Umbilical cord (tissue), 2 donors: ENCODE measurements around the gene PRMT7. TPM values are rescaled to one million over a fixed set of nuclear protein-coding genes. Genes with fewer than 3 reads are reported as not detected.

ENCODE experiments used
- DNase-seq: peaks from one replicate; pipeline ENCODE4 v3.0.0-alpha.2; 2015; ENCODE audit warnings: low spot score
- total RNA-seq: library from RNA; depleted of rRNA; stranded (reverse); fragments of >200 nt; gene quantifications from one replicate; pipeline ENCODE4 v1.2.3, GENCODE V29; 2014; ENCODE audit warnings: low replicate concordance; ENCODE audit not compliant: insufficient read depth

Gene PRMT7
- total RNA-seq, 1 donor from 2014 or later: 92.2 TPM

DNA sequence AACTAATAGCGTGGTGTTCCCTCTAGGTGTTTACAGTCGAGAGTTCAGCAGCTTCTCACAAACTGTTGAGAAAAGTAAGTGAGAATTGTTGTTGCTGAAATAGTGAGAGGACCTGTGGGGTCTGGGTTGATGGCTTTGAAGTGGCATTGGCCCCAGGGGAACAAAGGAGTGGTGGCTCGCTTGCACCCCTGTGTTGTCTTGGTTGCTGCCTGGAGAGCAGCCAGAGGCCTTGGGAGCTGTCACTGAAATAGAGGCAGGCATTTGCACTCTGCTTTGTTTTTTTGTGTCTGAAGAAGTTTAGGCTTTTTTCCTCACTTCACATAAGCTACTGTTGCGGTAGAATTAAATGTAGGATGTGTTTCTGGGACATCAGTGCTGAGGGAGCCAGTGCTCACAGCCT, 36.8 kb downstream of the PRMT7 start:
- DNase-seq: no peak

DNA sequence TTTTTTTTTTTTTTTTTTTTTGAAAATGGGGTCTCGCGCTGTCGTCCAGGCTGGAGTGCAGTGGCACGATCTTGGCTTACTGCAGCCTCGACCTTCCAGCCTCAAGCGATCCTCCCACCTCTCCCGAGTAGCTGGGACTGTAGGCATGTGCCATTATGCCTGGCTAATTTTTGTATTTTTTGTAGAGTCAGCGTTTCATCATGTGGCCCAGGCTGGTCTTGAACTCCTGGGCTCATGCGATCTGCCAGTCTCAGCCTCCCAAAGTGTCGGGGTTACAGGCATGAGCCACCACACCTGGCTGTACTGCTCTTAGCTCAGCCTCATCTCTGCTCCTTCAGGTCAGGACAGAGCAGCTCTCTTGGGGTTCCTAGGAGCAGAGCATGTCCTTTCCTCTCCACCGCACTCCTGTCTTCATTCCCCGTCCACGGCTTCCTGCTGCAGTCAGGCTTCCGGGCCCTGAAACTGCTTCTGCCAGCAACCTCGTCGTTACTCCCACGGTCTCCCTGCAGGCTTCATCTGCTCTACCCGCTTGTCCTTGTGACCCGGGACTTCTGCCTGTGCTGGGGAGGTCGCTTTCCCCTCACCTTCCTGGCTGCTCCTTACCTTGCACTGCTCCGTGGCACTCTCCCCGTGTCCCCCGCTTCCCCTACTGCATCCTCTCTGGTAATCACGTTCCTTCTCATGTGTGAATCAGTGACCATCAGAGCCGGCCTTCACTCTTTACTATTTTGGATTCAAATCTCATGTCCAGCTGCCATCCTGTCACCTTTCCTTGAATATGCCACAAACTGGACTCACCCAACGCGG, 38.0 kb downstream of the PRMT7 start:
- DNase-seq: no peak

DNA sequence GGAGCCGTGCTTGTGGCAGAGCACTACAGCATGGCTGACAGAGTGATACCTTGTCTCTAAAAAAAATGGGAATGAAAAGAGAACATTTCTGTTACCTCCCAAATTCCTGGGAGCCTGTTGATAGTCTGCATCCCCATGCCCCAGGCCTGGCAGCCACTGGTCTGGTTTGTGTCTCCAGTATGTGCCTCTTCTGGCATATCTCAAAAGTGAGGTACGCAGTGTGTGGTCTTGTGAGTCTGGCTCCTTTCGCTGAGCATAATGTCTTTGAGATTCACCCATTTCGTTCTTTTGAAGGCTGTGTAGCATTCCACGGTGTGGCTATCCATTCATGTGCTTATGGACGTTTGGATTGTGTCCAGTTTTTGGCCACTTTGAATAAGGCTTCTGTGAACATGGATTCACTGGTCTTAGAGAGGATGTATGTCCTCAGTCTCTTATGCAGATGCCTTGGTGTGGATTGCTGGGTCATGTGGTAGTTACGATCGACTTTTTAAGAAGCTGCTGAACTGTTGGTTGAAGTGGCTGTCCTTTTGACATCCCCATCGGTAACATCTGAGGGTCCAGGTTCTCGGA, 39.1 kb downstream of the PRMT7 start:
- DNase-seq: no peak

DNA sequence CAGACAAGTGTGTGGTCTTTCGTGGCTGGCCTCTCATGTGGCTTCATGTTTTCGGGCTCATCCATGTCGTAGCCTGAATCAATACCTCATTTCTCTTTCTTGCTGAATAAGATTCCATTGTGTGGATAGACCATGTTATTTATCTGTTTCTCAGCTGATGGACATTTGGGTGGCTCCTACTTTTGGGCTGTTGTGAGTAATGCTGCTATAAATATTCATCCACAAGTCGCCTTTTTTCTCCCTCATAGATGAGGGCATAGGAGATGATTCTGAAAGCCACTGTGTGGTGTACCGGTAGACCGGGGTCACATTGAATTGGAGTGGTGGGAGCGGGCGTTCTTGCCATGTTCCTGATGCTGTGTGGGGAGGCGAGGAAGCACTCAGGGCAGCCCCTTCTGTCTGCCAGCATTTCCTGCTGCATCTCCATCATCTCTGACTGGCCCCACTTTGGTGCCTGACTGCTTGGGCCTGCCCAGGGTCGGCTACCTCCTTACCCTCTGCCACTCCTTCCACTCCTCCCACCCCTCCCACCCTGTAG, 40.1 kb downstream of the PRMT7 start:
- no peak for DNase-seq

DNA sequence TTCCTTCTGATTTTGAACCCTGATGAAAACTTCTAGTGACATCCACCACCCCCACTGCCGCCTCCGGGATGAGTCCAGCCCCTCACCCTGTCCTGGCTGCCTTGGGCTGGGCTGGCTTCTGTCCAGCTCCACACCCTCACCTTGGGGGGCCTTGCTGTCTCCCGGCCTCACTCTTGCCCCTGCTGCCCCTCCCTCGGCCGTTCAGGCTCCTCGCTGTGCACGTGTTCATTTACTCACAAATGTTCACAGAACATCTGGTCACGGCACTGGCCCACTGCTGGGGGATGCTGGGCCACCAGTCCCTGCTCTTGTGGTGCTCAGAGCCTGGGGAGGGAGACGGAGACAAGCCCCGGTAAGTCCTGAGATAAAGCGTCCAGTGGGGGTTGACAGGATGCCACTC, 40.6 kb downstream of the PRMT7 start:
- no peak for DNase-seq

DNA sequence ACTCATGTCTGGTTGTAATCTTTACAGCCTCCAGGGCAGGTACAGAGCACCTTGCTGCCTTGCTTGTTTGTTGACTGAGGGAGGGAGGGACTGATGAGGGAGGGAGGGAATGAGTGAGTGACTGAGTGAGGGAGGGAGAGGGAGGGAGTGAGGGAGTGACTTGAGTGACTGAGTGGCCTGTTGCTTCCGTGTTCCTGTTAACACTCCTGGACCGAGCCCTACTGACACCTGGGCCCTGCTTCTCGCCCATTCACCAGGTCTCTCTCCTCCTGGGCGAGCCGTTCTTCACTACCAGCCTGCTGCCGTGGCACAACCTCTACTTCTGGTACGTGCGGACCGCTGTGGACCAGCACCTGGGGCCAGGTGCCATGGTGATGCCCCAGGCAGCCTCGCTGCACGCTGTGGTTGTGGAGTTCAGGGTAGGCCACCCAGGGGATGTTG, 41.2 kb downstream of the PRMT7 start:
- no peak for DNase-seq

DNA sequence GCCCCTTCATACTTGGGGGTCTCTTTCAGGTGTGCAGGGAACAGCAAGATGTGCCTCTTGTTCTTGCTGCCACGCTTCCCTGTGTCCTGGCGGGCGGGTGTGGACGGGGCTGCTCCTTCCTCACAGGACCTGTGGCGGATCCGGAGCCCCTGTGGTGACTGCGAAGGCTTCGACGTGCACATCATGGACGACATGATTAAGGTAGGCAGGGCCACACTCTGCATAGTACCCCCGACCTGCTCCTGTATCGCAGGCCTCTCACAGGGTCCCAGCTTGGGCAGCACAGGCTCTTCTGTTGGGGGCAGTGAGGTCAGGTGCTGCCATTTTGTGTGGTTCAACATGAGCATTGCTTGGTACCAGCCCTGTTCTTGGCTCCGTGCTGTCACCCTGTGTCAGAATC, 42.5 kb downstream of the PRMT7 start:
- DNase-seq: no peak

DNA sequence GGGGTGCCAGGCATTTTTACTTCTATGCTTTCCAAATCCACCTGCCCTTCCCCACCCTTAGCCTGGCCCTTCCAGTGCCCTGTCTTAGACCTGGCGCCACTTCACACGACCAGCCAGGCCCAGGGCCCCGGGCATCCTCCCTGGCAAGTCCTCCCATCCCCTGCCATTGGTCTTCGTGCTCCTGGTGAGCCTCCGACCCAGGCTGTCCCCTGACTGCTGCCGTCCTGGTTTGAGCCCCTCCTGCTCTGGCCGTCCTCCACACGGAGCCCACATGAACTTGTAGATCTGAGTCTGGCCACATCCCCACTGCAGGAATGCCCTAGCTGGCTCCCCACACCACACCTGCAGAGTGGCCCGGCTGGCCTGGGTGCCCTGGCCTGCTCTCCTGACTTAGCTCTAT, 44.0 kb downstream of the PRMT7 start:
- no peak for DNase-seq

DNA sequence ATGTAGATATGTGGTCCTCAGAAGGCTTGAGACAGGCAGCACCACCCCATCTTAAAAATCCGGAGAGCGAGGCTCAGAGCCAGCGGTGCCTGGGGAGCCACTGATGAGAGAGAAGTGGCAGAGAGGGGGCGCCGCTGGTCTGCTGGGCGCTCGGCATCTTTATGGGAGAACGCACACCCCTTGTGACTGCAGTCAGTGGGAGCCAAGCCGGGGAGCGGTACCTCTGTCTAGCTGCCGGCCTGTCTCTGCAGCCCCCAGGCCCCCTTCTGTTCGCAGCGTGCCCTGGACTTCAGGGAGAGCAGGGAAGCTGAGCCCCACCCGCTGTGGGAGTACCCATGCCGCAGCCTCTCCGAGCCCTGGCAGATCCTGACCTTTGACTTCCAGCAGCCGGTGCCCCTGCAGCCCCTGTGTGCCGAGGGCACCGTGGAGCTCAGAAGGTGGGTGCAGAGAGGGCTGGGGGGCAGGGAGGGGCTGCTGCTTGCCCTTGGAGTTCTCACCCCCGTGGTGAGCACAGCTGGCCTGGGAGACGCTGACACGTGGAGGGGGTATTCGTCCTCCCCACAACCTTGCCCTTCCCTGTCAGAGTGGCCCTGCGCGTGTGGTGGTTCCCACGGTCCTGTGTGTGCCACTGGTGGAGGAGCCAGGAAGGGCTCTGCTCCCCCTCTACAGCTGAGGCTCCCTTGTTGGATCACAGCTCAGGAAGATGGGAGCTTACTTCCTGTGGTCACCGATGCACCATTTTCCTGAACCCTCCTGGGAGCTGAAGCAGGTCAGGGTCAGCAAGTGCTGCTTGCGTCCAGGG, 44.8 kb downstream of the PRMT7 start:
- DNase-seq: no peak

DNA sequence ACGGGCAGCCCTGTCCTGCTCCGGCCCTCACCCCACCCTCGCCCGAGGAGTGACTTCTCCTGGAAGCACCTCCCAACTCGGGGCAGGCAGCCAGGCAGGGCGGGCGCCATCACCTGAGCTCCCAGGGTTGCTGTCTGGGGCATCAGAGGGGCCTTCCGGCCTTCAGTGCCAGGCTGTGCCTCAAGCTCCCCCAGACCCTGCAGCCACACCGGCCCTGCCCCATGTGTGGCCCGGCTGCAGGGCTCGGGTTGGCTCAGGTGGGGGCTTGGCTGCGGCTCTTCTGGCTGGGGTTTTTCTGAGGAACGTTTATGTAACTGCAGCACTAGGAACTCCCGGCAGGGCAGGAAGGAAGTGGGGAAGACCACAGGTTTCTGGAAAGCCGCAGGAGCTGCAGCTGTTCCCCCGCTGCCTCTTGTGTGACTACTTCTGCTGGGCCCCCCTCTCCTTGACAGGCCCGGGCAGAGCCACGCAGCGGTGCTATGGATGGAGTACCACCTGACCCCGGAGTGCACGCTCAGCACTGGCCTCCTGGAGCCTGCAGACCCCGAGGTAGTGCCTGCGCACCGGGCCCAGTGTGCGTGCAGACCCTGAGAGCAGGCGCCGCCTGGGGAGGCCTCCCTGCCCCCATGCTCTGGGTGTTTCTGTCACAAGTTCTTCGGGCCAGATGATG, 45.6 kb downstream of the PRMT7 start:
- DNase-seq: no peak

DNA sequence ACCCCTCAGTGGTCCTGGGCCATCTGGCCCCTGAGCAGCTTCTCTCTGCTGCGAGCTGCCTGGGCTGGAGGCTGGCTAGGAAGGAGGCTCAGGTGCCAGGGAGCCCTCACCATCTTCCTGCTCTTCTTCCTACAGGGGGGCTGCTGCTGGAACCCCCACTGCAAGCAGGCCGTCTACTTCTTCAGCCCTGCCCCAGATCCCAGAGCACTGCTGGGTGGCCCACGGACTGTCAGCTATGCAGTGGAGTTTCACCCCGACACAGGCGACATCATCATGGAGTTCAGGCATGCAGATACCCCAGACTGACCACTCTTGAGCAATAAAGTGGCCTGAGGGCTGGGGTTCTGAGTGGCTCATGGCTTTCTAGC, 46.1 kb downstream of the PRMT7 start:
- no peak for DNase-seq

DNA sequence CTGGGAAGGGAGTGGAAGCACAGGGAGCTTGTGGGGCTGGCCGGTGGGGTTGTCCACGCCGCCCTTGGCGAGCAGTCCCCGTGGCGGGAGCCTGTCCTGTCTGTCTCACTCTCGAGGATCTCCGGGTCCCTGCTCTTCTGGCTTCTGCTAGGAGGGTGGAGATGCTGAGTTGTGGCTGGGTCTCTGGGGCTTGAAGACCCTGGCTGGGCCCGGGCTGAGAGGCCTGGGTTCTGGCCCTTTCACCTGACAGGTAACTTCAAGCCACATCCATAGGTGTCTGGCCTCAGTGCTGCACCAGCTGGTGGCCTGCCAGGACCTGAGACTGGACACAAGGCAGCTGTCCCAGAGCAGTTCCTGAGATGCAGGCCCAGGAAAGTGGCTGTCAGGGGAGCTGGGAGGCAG, 46.7 kb downstream of the PRMT7 start:
- DNase-seq: no peak

DNA sequence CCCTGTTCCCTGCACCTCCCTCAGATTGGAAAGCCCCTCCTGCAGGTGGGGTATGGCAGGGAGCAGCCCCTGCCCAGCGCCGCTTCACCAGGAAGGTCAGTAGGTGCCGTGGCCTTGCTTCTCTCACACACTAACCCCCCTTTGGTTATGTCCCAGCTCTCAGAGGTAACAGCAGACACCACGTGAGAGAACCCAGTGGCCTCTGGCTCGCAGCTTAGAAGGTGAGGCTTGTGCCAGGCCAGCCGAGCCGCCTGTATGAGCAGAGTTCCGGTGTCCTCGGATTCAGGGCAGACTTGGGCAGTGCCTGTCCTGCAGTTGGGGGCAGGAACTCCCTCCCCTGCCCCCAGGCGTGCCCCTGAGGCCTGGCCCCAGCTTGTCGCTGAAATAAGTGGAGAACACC, 47.1 kb downstream of the PRMT7 start:
- no peak for DNase-seq

DNA sequence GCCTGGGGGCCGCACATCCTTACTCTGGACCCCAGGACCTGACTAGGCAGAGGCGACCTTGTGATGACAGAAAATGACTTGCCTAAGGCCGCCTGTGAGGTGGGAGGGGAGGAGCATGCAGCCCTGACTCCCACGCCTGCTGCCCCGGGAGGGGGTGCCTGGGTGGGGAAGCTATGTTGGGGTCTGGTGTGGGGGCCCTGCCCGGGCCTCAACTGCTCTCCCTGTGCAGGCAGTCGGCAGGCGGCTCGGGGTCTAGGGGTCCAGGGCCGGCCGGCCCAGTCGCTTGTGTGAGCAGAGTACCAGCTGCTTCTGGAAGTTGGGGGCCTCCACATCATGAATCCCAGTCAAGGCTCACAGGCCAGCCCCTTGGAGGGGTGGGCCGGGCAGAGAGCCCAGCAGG, 48.1 kb downstream of the PRMT7 start:
- DNase-seq: no peak

DNA sequence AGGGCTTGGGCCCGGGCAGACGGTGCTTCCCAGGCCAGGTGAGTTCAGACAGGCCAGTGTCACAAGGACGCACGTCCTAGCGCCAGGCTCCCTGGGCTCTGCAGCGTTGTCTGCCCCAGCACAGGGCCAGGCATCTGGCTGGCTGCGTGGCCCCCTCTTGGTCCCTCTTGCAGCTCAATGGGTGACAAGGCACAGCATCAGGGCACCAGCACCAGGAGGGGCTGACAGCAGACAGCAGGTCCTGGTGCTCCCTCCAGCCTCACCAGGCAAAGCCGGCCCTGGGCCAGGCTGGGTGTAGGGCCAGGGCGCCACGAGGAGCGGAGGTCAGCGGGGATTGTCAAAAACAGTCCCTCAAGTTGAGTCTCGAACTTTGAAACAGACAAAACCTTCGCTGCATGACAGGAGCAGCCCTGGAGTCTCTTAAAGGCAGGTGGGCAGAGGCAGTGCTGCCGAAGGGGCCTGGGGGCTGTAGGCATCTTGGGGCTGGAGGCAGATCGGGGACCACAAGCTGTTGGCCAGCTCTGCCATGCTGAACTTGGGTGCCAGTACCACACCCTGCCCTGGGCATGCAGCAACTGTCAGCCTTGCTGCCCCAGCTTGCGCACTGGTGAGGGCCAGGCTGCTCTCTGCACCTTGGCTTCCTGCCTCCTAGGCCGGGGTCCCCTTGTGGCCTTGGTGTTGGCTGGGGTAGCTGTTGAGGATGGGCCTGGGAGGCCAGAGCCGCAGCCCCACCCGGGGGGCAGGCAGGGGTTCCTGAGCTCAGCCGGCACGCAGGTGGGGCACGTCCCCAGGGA, 48.8 kb downstream of the PRMT7 start:
- no peak for DNase-seq

DNA sequence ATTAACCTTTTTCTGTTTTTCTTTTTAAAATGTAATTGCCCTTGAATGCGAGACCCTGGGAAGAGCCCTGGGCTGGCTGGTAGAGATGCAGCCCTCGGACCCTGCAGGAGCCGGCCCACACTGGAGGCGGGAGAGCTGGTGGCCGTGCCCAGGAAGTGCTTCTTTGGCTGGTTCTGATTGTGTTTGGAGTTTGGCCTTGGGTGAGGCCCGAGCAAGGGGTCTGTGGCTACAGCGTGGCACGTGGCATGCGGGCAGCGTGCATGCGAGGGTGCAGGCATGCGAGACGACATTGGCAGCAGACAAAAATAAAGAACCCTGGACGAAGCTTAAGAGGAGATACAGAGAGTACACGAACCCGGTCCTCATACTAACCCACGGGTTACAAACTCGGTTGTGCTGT, 49.7 kb downstream of the PRMT7 start:
- DNase-seq: no peak

DNA sequence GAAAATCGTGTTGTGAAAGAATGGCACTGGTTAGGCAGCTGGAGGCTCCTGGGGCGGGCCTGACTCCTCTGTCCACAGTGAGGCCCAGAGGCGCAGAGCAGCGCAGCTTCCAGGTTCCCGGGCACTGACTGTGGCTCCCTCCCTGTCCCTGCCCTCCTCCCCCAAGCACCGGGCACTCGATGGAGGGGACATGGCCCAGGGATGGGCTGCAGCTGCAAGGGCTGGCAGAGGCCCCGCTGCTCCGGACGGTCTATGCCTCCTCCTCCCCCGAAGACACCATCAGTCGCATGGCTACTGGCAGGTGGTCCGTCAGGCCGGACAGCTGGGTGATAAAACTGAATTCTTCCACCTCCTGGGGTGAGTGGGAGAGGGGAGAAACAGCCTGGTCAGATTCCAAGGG, 50.1 kb downstream of the PRMT7 start:
- DNase-seq: no peak

DNA sequence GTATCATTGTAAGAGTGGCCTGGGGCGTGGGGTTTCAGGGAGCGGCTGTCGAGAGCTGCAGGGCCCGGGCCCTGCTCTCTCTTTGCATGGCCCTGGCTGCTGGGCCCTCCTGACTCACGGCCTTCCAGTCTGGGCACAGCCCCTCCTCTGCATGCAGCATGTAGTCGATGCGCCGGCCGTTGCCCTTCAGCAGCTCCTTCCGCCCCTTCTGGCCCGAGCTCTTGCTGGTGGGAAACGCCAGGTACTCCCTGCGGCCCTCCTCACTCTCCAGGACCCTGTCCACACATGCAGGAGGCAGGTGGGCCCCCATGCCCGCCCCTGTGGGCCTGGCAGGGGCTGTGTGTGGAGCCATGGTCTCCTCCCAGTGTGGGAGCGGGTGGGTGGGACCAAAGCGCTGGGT, 50.7 kb downstream of the PRMT7 start:
- no peak for DNase-seq

DNA sequence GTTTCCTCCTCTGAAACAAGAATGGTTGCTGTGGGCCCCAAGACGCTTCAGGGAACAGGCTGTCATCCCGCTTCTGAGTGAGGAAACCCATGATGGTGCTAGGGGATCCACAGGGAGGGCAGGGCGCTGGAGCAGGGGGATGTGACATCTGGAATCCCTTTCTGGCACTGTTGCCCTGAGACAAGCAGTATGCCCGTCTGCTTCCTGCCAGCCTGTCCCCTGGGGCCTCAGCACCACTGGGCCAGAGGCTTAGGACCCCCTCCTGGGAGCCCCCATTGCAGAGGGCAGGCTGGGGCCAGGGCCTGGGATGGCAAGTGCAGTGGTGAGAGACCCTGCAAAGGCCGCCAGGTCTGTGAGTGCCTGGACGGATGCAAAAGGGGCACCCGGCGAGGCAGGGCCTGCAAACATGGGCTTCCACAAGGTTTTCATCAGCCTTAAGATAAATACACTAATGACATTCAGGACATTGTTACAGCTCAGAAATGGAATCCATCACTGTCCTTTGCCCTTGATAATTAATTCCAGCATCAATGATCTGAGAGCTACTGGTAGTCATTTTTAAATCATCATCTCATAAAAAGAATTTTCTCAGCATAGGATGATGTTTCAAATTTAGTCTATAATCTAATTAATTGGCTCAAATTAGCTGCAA, 51.6 kb downstream of the PRMT7 start:
- DNase-seq: no peak

DNA sequence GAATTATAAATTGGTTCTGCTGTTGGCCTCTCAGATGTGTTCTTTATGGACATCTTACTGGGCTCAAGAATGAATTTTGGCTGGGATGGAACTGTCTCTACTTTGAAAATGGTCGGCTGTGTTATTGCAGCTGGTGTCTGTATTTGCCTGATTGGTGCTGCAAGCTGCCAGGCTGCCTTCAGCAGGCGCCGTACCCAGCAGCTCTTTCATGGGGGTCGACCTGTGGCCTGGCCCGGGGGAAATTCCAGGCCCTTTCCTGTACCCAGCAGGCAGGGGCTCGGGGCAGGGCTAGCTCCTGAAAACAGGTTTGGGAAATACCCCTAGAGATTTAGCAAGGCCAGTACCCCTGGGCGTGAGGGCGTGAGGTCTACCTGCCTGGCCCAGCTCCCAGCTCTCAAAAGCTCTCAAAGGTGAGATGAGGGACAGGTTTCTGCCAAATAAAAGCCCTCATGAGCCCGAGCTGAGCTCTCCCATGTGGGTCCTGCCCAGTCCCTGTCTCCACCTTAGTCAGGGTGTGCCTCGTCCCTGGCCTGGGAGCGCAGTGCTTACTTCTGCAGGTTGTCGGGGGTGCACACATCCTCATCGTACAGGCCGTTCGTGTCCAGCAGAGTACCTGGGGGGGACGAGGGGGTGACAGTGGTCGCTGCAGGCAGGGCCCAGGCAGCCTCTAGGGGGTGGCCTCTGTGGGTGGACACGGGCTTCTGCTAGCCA, 52.3 kb downstream of the PRMT7 start:
- DNase-seq: no peak
